Stimulated activated CD4-positive, alpha-beta T cell treated with anti-CD3 and anti-CD28 coated beads, Interleukin-12 subunit alpha, Interleukin-12 subunit beta, amount 100 ng/mL, for 24 hours (primary cell): Measurements from ENCODE around the gene SHF.

ENCODE experiments used
- DNase-seq, 2 experiments: peaks; one replicate each; pipeline ENCODE4 v3.0.0-alpha.2; 2020; ENCODE audit warnings: low read depth in 2 of 2

SHF gene

DNA sequence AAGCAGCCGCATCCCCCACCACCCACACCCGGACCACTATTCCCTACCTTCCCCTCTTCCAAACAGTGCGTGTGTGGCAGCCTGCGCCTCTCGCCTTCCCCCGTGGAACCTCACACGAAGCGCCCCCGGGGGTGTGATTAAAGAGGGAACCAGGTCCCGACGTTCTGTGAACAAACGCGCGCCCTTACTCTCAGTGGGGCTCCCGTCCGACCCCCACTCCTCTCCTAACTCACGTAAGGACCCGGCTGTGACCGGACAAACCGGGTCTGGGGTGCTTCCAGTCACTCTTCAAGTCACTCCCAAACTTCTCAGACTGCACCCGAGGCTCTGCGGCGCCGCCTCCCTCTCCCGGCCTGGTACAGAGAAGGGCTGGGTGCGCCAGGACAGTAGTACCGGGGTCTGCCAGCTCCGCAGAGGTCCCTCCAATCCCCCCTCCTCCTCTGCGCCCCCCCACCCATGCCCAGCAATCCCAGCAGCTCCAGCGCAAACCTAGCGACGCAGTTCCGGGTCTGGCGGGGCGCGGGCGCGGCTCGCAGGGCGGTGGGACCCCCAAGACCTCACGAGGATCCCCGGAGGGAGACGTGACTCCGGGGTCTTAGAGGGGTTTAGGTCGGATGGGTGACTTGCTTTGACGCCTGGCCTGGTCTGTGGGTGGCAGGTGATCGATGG, 58.7 kb downstream of the SHF start:
- no peak for DNase-seq

DNA sequence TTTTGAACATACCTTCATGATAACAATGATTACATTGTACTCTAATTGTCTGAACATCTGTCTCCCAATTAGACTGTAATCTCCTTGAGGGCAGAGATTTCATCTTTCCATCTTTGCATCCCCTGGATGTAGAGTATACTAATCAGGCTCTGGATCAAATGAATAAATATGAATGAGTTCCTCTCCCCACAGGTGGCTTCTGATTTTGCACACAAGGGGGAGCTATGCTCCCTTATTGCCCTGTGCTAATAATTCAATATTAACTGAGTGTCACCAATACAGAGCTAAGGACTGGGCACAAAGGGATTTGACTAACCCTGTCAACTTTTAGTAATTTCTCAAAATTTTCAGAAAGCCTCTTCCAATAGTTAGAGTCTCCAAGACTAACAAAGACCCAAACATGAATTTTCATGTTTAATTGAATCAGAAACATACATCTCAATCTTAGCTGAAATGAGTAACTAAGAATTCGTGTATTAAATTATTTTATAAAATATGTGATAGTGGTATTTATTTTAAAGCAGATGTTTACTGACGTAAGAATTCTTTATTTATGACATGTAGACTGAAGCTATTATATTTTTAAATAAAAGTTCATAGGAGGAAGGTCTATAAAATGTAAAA, 61.1 kb downstream of the SHF start:
- no peak for DNase-seq

GRCh38 chr15:45123397-45123796, 64.4 kb downstream of the SHF start:
- DNase-seq = no peak

DNA sequence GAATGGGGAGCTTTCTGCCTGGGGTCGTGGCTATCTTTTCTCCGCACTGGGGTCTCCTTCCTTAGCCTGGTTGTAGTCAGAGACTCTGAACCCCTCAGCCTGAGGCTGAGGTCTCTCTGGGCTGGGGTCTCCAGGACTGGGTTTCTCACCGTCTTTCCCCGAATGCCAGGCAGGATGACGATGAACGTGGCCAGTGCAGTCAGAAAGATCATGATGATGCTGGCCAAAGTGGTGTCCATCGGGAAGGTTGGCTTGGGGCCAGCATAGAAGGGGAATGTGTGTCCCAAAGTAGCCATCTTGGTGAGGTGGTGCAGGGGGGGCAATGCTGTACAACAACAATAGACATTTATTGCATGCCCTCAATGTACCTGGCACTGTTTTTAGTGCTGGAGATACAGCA, 65.0 kb downstream of the SHF start:
- DNase-seq = no peak

DNA sequence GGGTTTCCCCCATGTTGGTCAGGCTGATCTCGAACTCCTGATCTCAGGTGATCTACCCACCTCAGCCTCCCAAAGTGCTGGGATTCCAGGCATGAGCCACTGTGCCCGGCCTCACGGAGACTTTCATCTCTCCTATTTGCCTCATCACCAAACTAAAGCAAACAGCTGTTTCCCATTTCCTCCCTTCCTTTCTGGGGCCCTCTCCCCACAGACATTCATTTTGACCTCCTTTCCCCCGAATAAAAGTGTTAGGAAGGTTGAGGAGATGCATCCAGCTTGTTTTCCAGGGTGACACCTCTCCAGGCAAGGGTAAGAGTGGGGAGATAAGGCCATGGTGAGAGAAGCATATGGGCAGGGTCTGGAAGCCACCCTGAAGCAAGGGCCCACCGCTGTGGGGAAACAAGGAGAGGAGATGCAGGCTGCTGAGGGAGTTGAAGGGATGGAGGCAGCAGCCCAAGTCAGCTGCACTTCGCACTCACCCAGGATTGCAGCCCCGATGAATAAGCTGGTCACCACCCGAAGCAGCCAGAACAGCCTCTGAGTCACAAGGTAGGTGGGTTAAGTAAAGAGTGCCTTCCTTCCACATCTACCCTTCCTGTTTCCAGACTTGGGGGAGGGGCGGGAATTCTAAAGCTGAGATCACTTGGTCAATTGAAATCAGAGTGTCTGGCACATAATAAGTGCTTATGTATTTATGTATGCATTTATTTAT, 65.9 kb downstream of the SHF start:
- DNase-seq = no peak

DNA sequence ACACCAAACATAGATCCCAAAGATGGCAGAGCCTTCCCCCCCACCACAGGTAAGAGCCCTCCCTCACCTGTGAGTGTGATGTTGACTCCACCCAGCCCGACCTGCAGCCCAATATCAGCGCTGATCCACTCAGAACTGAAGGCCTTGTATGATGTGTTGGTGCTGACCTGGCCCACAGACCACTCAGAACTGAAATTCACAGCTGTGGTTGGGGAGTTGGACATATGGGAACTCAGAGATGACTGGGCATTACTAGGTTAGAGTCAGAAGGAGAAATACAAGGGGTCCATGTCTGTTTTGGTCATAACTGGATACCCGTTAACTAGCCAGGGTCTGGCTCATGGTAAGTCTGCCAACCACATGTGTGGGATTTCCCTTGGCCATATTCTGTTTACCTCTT, 66.7 kb downstream of the SHF start:
- no peak for DNase-seq

- DNase-seq = no peak
Measured at GRCh38 chr15:45120081-45120972, 67.4 kb downstream of the SHF start.

GRCh38 chr15:45118996-45119395, 68.8 kb downstream of the SHF start:
- DNase-seq = no peak

DNA sequence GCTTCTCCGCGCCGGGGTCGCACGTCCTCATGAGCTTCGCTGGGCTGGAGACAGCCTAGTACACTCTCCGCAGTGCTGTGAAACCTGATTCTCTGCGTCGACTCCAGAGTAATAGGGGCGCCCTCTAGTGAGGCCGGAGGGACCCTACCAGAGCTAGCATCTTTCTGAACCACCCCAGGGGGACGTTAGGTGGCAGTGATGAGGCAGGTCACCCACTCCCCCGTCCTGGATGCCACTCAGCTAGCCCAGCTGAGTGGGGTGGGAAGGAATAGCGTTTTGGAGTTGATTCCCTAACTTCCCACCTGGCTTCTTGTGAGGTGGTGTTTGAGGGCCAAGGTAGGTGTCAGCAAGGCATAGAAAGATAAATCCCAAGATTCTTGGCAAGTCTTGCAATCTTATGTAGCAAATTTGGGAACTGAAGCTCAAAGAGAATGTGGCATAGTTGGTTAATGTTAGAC, 69.6 kb downstream of the SHF start:
- peak; percentile 64 to 84 for DNase-seq

DNA sequence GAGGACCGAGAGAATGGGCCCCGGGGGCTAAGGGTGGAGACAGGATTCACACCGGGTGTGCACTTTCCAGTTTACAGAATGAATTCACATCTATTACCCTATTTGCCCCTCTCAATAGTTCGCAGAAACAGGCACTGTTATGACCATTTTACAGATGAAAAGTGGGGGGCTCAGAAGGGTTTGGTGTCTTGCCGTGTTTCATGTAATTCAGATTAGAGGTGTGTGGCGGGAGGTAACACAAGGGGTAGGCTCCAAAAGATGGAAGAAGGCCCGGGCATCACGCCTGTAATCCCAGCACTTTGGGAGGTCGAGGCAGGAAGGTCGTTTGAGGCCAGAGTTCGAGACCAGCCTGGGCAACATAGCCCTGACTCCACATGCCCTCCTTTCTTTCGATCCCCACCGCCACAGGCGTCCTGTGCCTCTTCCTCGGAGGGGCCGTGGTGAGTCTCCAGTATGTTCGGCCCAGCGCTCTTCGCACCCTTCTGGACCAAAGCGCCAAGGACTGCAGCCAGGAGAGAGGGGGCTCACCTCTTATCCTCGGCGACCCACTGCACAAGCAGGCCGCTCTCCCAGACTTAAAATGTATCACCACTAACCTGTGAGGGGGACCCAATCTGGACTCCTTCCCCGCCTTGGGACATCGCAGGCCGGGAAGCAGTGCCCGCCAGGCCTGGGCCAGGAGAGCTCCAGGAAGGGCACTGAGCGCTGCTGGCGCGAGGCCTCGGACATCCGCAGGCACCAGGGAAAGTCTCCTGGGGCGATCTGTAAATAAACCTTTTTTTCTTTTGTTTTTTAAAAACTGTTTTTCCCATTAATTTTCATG, 70.2 kb downstream of the SHF start:
- DNase-seq = no peak
